Uterus (tissue), 2 donors: Measurements from ENCODE around the gene HYI.

Experiments
- POLR2A ChIP-seq, 2 donors: fragments of 450-650 bp; IDR thresholded peaks; one replicate each; pipeline ENCODE4 v1.6.1; 2016; ENCODE audit warnings: antibody characterized with exemption in 2 of 2, mild to moderate bottlenecking in 1 of 2, moderate library complexity in 1 of 2
- TF ChIP-seq, protein P1 (sequence below), 4 experiments: fragments of 200-600 bp in 2 of 4; fragments of 450-650 bp in 2 of 4; sonication (generic) in 2 of 4; IDR thresholded peaks; one replicate each; pipeline ENCODE4 v1.5.1; 2016 to 2019; ENCODE audit warnings: antibody characterized with exemption in 4 of 4, mild to moderate bottlenecking in 2 of 4, moderate library complexity in 1 of 4

GRCh38 chr1:43422995-43423671 lies 30.6 kb downstream of the HYI start:
- TF ChIP-seq, protein P1, sequence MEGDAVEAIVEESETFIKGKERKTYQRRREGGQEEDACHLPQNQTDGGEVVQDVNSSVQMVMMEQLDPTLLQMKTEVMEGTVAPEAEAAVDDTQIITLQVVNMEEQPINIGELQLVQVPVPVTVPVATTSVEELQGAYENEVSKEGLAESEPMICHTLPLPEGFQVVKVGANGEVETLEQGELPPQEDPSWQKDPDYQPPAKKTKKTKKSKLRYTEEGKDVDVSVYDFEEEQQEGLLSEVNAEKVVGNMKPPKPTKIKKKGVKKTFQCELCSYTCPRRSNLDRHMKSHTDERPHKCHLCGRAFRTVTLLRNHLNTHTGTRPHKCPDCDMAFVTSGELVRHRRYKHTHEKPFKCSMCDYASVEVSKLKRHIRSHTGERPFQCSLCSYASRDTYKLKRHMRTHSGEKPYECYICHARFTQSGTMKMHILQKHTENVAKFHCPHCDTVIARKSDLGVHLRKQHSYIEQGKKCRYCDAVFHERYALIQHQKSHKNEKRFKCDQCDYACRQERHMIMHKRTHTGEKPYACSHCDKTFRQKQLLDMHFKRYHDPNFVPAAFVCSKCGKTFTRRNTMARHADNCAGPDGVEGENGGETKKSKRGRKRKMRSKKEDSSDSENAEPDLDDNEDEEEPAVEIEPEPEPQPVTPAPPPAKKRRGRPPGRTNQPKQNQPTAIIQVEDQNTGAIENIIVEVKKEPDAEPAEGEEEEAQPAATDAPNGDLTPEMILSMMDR (IDR thresholded peaks at IDR 0.05) = no peak
- no peak for TF ChIP-seq POLR2A (IDR thresholded peaks at IDR 0.05)
